Choroid plexus epithelial cell (primary cell): ENCODE results near the gene RPIA.
"Not testable (repeated sequence)": the region's sequence is repeated elsewhere in the genome, so short reads cannot be mapped to it uniquely, and the experiment has no call there.

Source experiments
- DNase-seq: peaks from one replicate; pipeline ENCODE4 v3.0.0-alpha.2; 2010; ENCODE audit warnings: low read depth
- H3K4me3 ChIP-seq: 2 replicates; pipeline ENCODE4 v1.5.1; 2011; ENCODE audit warnings: low read depth, mild to moderate bottlenecking, control low read depth, low read length, moderate library complexity
- CTCF ChIP-seq: conservative IDR thresholded peaks from 2 replicates; pipeline ENCODE4 v1.5.1; 2011; ENCODE audit warnings: low read depth, mild to moderate bottlenecking, control low read depth, inconsistent platforms, low read length, moderate library complexity

RPIA gene

DNA sequence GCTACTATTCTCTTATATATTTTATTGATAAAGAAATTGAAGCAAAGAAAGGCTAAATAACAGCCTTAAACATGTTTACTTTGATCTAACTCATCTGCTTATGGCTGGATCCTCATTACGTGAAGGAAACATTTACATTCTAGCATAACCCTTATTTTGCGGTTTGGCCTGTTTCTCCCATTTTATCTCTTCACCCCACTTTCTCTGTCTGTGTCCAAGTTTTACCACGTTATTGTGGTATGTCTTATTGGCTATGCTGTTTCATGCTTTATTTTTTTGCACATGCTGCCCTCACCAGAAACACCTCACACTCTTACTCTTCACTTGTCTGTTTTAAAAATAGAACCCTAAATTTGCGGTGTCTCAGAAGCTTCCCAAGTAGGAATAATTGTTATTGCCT lies 78.5 kb downstream of the RPIA start:
- no peak for TF ChIP-seq CTCF
- H3K4me3 ChIP-seq: no peak overlapping the region
- no peak for DNase-seq

DNA sequence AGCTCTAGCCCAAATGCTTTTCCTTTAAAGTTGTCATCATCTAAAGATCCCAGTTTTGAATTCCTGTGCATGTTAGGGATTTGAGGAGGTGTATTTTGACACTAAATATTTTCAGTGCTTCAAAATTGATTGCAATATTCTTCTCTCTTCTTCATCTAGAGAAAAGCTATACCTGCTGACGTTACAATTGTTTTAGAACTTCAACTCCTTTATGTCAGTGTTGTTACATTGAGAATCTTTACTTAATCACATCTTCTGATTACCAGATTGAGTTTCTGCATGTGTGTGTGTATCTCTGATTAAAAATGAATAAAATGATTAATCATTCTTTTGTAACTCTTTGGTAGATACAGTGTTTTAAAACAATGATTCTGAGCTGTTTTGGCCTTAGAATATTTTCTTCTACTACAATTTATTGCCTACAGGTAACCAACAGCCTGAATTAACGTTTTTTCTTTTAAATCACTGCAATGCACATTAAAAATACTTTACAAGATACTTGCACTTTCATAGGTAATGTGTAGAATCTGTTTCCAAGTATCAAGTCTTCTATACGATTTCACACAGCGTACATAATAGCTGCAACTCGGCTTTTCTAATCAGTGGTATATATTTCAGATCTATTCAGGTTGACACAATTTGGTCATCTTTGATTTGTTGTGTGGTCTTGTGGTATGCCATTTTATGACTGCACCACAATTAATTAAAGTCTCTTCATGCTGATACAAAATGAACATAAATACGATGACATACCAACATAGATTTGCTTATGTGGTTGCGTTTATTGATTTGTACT lies 82.0 kb downstream of the RPIA start:
- not testable (repeated sequence) for DNase-seq, H3K4me3 ChIP-seq

DNA sequence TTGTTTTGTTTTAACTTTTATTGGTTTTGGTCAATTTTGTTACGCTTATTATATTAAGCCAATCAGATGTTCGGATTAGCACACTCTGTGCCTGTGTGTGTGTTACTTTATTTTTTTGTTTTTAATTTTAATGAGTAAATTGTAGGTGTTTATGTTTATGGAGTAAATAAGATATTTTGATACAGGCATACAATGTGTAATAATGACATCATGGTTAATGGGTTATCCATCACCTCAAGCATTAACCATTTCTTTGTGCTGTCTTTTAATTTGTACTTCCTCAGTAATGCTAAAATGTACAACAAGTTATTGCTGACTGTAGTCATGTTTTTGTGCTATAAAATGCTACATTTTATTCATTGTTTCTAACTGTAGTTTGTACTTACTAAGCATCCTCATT lies 97.7 kb downstream of the RPIA start:
- H3K4me3 ChIP-seq, DNase-seq: not testable (repeated sequence)

- DNase-seq, H3K4me3 ChIP-seq: not testable (repeated sequence)
These were observed 104.5 kb downstream of the RPIA start for GRCh38 chr2:88795932-88796331.

- not testable (repeated sequence) for DNase-seq, H3K4me3 ChIP-seq
These were observed 105.0 kb downstream of the RPIA start for GRCh38 chr2:88796523-88796922.

- H3K4me3 ChIP-seq, DNase-seq: not testable (repeated sequence)
These were observed 105.7 kb downstream of the RPIA start for GRCh38 chr2:88797164-88797563.
